NCI-H2171 treated with DMSO at 0.1 percent for 48 hours (cell line): ENCODE data around the gene GOLGA8K.
"Not testable (repeated sequence)": the region's sequence is repeated elsewhere in the genome, so short reads cannot be mapped to it uniquely, and the experiment has no call there.

Experiments
- DNase-seq: peaks from one replicate; lab custom pipeline; 2025; lab: John Stamatoyannopoulos, UW

Gene GOLGA8K

GRCh38 chr15:32352748-32353147 is 50.3 kb downstream of the GOLGA8K start:
- DNase-seq, result not testable (repeated sequence)

GRCh38 chr15:32350563-32351220 is 52.4 kb downstream of the GOLGA8K start:
- not testable (repeated sequence) for DNase-seq

- not testable (repeated sequence) for DNase-seq
Observed at GRCh38 chr15:32347037-32347436, 56.1 kb downstream of the GOLGA8K start.

GRCh38 chr15:32345978-32346547 is 57.0 kb downstream of the GOLGA8K start:
- DNase-seq, result not testable (repeated sequence)

GRCh38 chr15:32343921-32344320 is 59.2 kb downstream of the GOLGA8K start:
- not testable (repeated sequence) for DNase-seq
